Hepatocyte (in vitro differentiated cells): Measurements from ENCODE around the gene CPEB3. TPM values are rescaled to one million over a fixed set of nuclear protein-coding genes. Genes with fewer than 3 reads are reported as not detected.

Experiments
- DNase-seq: peaks from one replicate; pipeline ENCODE4 v3.0.0-alpha.2; 2016; ENCODE audit warnings: low spot score
- H2AFZ ChIP-seq: fragments of 200-600 bp; sonication (generic); 2 replicates; pipeline ENCODE4 v1.6.0; 2016; ENCODE audit warnings: antibody characterized with exemption, mild to moderate bottlenecking
- H3K27ac ChIP-seq: fragments of 200-600 bp; sonication (generic); 2 replicates; pipeline ENCODE4 v1.5.1; 2016; ENCODE audit warnings: mild to moderate bottlenecking
- H3K27me3 ChIP-seq: fragments of 200-600 bp; sonication (generic); 2 replicates; pipeline ENCODE4 v1.6.1; 2016
- H3K36me3 ChIP-seq: fragments of 200-600 bp; sonication (generic); replicated peaks from 2 replicates; pipeline ENCODE4 v1.5.1; 2016; ENCODE audit warnings: low read depth; ENCODE audit not compliant: insufficient read depth
- H3K4me1 ChIP-seq: fragments of 200-600 bp; sonication (generic); 2 replicates; pipeline ENCODE4 v1.5.1; 2016; ENCODE audit warnings: mild to moderate bottlenecking, moderate library complexity; ENCODE audit not compliant: insufficient read depth
- H3K4me2 ChIP-seq: fragments of 200-600 bp; sonication (generic); 2 replicates; pipeline ENCODE4 v1.6.0; 2016
- H3K4me3 ChIP-seq: fragments of 200-600 bp; sonication (generic); 2 replicates; pipeline ENCODE4 v1.5.1; 2016; ENCODE audit warnings: mild to moderate bottlenecking
- H3K79me2 ChIP-seq: fragments of 200-600 bp; sonication (generic); 2 replicates; pipeline ENCODE4 v1.6.0; 2017; ENCODE audit warnings: mild to moderate bottlenecking
- H3K9me2 ChIP-seq: fragments of 200-600 bp; sonication (generic); replicated peaks from 2 replicates; pipeline ENCODE4 v1.6.0; 2017; ENCODE audit warnings: mild to moderate bottlenecking; ENCODE audit not compliant: insufficient read depth
- H3K9me3 ChIP-seq: fragments of 200-600 bp; sonication (generic); 2 replicates; pipeline ENCODE4 v1.5.1; 2016; ENCODE audit warnings: low read depth, mild to moderate bottlenecking
- H4K20me1 ChIP-seq: fragments of 200-600 bp; sonication (generic); 2 replicates; pipeline ENCODE4 v1.6.0; 2016; ENCODE audit warnings: mild to moderate bottlenecking; ENCODE audit not compliant: insufficient read depth, poor library complexity, severe bottlenecking
- CTCF ChIP-seq: fragments of 200-600 bp; sonication (generic); IDR thresholded peaks from 2 replicates; pipeline ENCODE4 v1.5.1; 2016; ENCODE audit warnings: antibody characterized with exemption, mild to moderate bottlenecking; ENCODE audit not compliant: poor library complexity
- EZH2 ChIP-seq: fragments of 200-600 bp; sonication (generic); IDR thresholded peaks from 2 replicates; pipeline ENCODE4 v1.6.1; 2016; ENCODE audit warnings: antibody characterized with exemption, mild to moderate bottlenecking, borderline replicate concordance
- EZH2phosphoT487 ChIP-seq: fragments of 200-600 bp; sonication (generic); IDR thresholded peaks from one replicate; pipeline ENCODE4 v1.6.1; 2018; ENCODE audit warnings: antibody characterized with exemption, mild to moderate bottlenecking, low read depth, moderate library complexity; ENCODE audit not compliant: unreplicated experiment, severe bottlenecking
- WGBS: methylation state at CpG from one replicate; pipeline ENCODE4 v1.1.6; 2016; ENCODE audit warnings: low lambda C conversion rate; ENCODE audit errors: missing lambda C conversion rate; 5-methylcytosine and 5-hydroxymethylcytosine counted together
- polyA plus RNA-seq: library from polyadenylated mRNA; unstranded; fragments of >200 nt; fragmentation: Nextera tagmentation; extraction: Ambion mirVana; gene quantifications from 2 replicates; pipeline ENCODE4 v1.2.1, GENCODE V29; 2016
- total RNA-seq: library from RNA; depleted of rRNA; stranded (reverse); fragments of >200 nt; gene quantifications from 2 replicates; pipeline ENCODE4 v1.2.3, GENCODE V29; 2014

The CPEB3 gene
- total and polyA plus RNA-seq, 2 experiments from 2014 or later = 4.0 to 4.9 TPM

GRCh38 chr10:92112462-92112861 is 178.4 kb downstream of the CPEB3 start:
- Histone ChIP-seq H3K4me2 (no peak overlapping the region), H3K9me3 (no peaks in the 10 kb centered on the region), H3K27me3 (no peaks in the 10 kb centered on the region), H3K4me3 (no peak overlapping the region), H3K4me1 (peaks cover 7% of the 10 kb centered on the region), H3K27ac (no peak overlapping the region), H3K9me2 (no peaks in the 10 kb centered on the region), H3K36me3 (no peaks in the 10 kb centered on the region), H2AFZ (no peak overlapping the region), H4K20me1 (no peaks in the 10 kb centered on the region), H3K79me2 (no peaks in the 10 kb centered on the region)
- no peak for DNase-seq
- TF ChIP-seq EZH2phosphoT487 = no peak
- TF ChIP-seq CTCF = no peak
- no peak for TF ChIP-seq EZH2
- WGBS = 100% methylated on average over 1 of the region's 1 CpG

GRCh38 chr10:92111336-92111939 is 179.4 kb downstream of the CPEB3 start:
- H3K79me2 ChIP-seq = no peaks in the 10 kb centered on the region
- no peaks in the 10 kb centered on the region for H3K9me2 ChIP-seq
- H3K9me3 ChIP-seq = no peaks in the 10 kb centered on the region
- H4K20me1 ChIP-seq = no peaks in the 10 kb centered on the region
- H3K36me3 ChIP-seq = no peaks in the 10 kb centered on the region
- no peak overlapping the region for H3K4me2 ChIP-seq
- DNase-seq = no peak
- no peaks in the 10 kb centered on the region for H3K27me3 ChIP-seq
- peaks cover 7% of the 10 kb centered on the region for H3K4me1 ChIP-seq
- TF ChIP-seq CTCF = no peak
- TF ChIP-seq EZH2phosphoT487 = no peak
- no peak for TF ChIP-seq EZH2
- no peak overlapping the region for H2AFZ ChIP-seq
- H3K4me3 ChIP-seq = no peak overlapping the region
- no peak overlapping the region for H3K27ac ChIP-seq

GRCh38 chr10:92110039-92110794 is 180.7 kb downstream of the CPEB3 start:
- Histone ChIP-seq H3K9me3 (no peaks in the 10 kb centered on the region), H2AFZ (no peak overlapping the region), H4K20me1 (no peaks in the 10 kb centered on the region), H3K4me2 (no peak overlapping the region), H3K27me3 (no peaks in the 10 kb centered on the region), H3K79me2 (peaks cover 3% of the 10 kb centered on the region), H3K4me1 (peaks cover 7% of the 10 kb centered on the region), H3K9me2 (no peaks in the 10 kb centered on the region), H3K36me3 (no peaks in the 10 kb centered on the region), H3K27ac (no peak overlapping the region), H3K4me3 (no peak overlapping the region)
- WGBS = 90% methylated on average over 6 of the region's 6 CpGs
- TF ChIP-seq EZH2 (no peak), CTCF (no peak), EZH2phosphoT487 (no peak)
- DNase-seq = no peak
